HT1080 (cell line): Measurements from ENCODE around the gene PRKCI. TPM values are rescaled to one million over a fixed set of nuclear protein-coding genes. Genes with fewer than 3 reads are reported as not detected.
"Not testable (repeated sequence)": the region's sequence is repeated elsewhere in the genome, so short reads cannot be mapped to it uniquely, and the experiment has no call there.

Experiments used
- DNase-seq: peaks from one replicate; pipeline ENCODE4 v3.0.0-alpha.2; 2015; ENCODE audit warnings: low read depth
- total RNA-seq: library from RNA; depleted of rRNA; stranded (reverse); fragments of >200 nt; shearing (Covaris generic); gene quantifications from 2 replicates; pipeline ENCODE4 v1.2.3, GENCODE V29; 2014

PRKCI gene
- total RNA-seq, 1 experiment from 2014 or later = 46.2 TPM

GRCh38 chr3:170222647-170223541, 670 bp downstream of the PRKCI start:
- peak; percentile 50 for DNase-seq

GRCh38 chr3:170225166-170225565, 2.9 kb downstream of the PRKCI start:
- DNase-seq = no peak

- DNase-seq = no peak
Observed at GRCh38 chr3:170226426-170226960, 4.3 kb downstream of the PRKCI start.

- peak; percentile 46 for DNase-seq
Observed at GRCh38 chr3:170228093-170228766, 6.0 kb downstream of the PRKCI start.

GRCh38 chr3:170232266-170232665, 10.0 kb downstream of the PRKCI start:
- DNase-seq = no peak

- no peak for DNase-seq
Observed at GRCh38 chr3:170233530-170233929, 11.3 kb downstream of the PRKCI start.

GRCh38 chr3:170240142-170240541, 17.9 kb downstream of the PRKCI start:
- DNase-seq = no peak

- no peak for DNase-seq
Observed at GRCh38 chr3:170240671-170241070, 18.4 kb downstream of the PRKCI start.

GRCh38 chr3:170244576-170244975, 22.4 kb downstream of the PRKCI start:
- DNase-seq = no peak

GRCh38 chr3:170247875-170248274, 25.7 kb downstream of the PRKCI start:
- no peak for DNase-seq

GRCh38 chr3:170256597-170256996, 34.4 kb downstream of the PRKCI start:
- DNase-seq = no peak

GRCh38 chr3:170257145-170257544, 34.9 kb downstream of the PRKCI start:
- DNase-seq = no peak

- DNase-seq = no peak
Observed at GRCh38 chr3:170258105-170258487, 35.9 kb downstream of the PRKCI start.

- DNase-seq = peak; percentile 23
Observed at GRCh38 chr3:170259907-170260306, 37.7 kb downstream of the PRKCI start.

GRCh38 chr3:170267793-170268192, 45.6 kb downstream of the PRKCI start:
- no peak for DNase-seq

GRCh38 chr3:170269673-170270254, 47.5 kb downstream of the PRKCI start:
- DNase-seq = not testable (repeated sequence)

- no peak for DNase-seq
Observed at GRCh38 chr3:170270282-170270881, 48.2 kb downstream of the PRKCI start.

- DNase-seq = no peak
Observed at GRCh38 chr3:170274641-170275040, 52.4 kb downstream of the PRKCI start.

GRCh38 chr3:170275832-170276231, 53.6 kb downstream of the PRKCI start:
- no peak for DNase-seq

- not testable (repeated sequence) for DNase-seq
Observed at GRCh38 chr3:170277311-170277710, 55.1 kb downstream of the PRKCI start.

GRCh38 chr3:170277833-170278580, 55.8 kb downstream of the PRKCI start:
- DNase-seq = no peak
